Activated CD8-positive, alpha-beta T cell treated with anti-CD3 and anti-CD28 coated beads for 36 hours (primary cell): Measurements from ENCODE around the gene SLC7A11. TPM values are rescaled to one million over a fixed set of nuclear protein-coding genes. Genes with fewer than 3 reads are reported as not detected.
"Not testable (repeated sequence)": the region's sequence is repeated elsewhere in the genome, so short reads cannot be mapped to it uniquely, and the experiment has no call there.

Experiments
- ATAC-seq: fragments of 200-7000 bp; cut with Tn5 transposase; one replicate; pipeline ENCODE4 v1.10.0; 2021; ENCODE audit warnings: mild to moderate bottlenecking, moderate library complexity
- CTCF ChIA-PET: fragments of 350-600 bp; sonication (Branson Sonifier 250); formaldehyde crosslinking; loops from one replicate; lab custom pipeline; 2021; ENCODE audit warnings: antibody characterized with exemption; lab: Charles Lee
- POLR2A ChIA-PET: fragments of 350-600 bp; sonication (Branson Sonifier 250); formaldehyde crosslinking; loops from one replicate; lab custom pipeline; 2021; ENCODE audit warnings: antibody characterized with exemption; lab: Charles Lee
- DNase-seq: peaks from one replicate; pipeline ENCODE4 v3.0.0-alpha.2; 2020
- H3K27ac Mint-ChIP-seq: one replicate; pipeline ENCODE4 v1.8.0; 2021; ENCODE audit warnings: mild to moderate bottlenecking, mixed read lengths
- H3K27me3 Mint-ChIP-seq: one replicate; pipeline ENCODE4 v1.8.0; 2021; ENCODE audit warnings: mixed read lengths
- H3K36me3 Mint-ChIP-seq: one replicate; pipeline ENCODE4 v1.8.0; 2021; ENCODE audit warnings: low read depth, mixed read lengths
- H3K4me1 Mint-ChIP-seq: one replicate; pipeline ENCODE4 v1.8.0; 2021; ENCODE audit warnings: low read depth, mixed read lengths
- H3K4me3 Mint-ChIP-seq: one replicate; pipeline ENCODE4 v1.8.0; 2021; ENCODE audit warnings: mild to moderate bottlenecking, moderate library complexity, mixed read lengths
- H3K9me3 Mint-ChIP-seq: one replicate; pipeline ENCODE4 v1.8.0; 2021; ENCODE audit warnings: mixed read lengths
- CTCF ChIP-seq: fragments of 200-600 bp; IDR thresholded peaks from one replicate; pipeline ENCODE4 v1.8.0; 2022; ENCODE audit warnings: antibody characterized with exemption, mild to moderate bottlenecking
- intact Hi-C: fragments of 100-400 bp; cut with micrococcal nuclease; formaldehyde crosslinking; loops from one replicate; pipeline ENCODE4 v1.10.0; 2022
- total RNA-seq, 2 experiments: library from RNA; stranded (reverse); gene quantifications; one replicate each; pipeline ENCODE4 v1.2.3, GENCODE V29; 2021

Gene SLC7A11
- total RNA-seq, 2 experiments from 2014 or later, result 3.7 to 4.5 TPM

DNA sequence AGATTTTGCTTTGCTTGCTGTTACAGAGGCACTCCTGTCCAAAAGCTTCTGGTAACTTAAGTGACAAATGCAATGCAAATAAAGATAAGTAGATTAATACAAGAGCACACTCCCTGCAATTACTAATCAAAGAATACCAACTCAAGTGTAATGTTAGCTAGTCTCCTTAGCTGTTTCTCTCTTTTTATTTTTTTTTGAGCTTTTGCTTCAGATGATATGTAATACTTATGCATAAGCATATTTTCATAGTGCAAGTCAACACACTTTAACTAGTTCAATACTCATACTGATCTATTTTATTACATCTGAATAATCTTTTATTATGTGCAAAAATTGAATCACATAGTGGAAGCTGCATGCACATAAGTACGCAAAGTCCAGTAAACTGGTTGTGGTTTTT is 2.7 kb downstream of the SLC7A11 start:
- intact Hi-C loops, result no loop called here
- H3K4me3 Mint-ChIP-seq, result no peak overlapping the region
- no peak for ATAC-seq
- no peaks in the 10 kb centered on the region for H3K9me3 Mint-ChIP-seq
- TF ChIP-seq CTCF, result no peak
- ChIA-PET POLR2A (no interaction called here), CTCF (interaction anchor here (0.7 kb wide), 1 partner anchor 102 kb away, joined by 3 read pairs; no protein-coding TSS in a partner anchor)
- no peak for DNase-seq
- peaks cover 17% of the 10 kb centered on the region for H3K4me1 Mint-ChIP-seq
- H3K36me3 Mint-ChIP-seq, result peaks cover 2% of the 10 kb centered on the region
- H3K27me3 Mint-ChIP-seq, result no peaks in the 10 kb centered on the region
- H3K27ac Mint-ChIP-seq, result no peak overlapping the region

DNA sequence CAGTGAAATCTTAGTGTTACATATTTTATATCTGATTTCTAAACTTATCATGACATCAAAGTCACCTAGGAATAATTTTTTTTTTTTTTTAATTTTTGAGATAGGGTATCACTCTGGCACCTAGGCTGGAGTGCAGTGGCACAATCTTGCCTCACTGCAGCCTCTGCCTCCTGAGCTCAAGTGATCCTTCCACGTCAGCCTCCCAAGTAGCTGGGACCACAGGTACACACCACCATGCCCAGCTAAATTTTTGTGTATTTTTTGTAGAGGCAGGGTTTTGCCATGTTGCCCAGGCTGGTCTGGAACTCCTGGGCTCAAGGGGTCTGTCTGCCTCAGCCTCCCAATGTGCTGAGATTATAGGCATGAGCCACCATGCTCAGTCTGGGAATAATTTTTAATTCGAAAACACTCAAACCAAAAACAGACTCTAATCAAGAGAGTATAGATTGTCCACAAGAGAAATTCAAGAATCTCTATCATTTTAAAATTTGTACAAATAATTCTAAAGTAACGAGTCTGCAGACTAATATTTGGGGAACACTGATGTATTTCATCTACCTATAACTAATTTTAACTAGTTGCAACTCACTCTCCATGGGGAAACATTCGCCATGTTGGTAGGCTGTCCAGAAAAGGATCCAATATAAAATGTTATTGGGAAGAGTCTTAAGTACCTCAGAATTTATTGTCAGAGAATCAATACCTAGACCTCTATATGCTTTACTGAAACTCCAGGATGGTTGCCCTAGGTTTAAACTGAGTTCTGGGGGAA is 3.4 kb downstream of the SLC7A11 start:
- H3K4me3 Mint-ChIP-seq, result no peak overlapping the region
- no peak for DNase-seq
- no peak for ATAC-seq
- no peaks in the 10 kb centered on the region for H3K9me3 Mint-ChIP-seq
- peaks cover 17% of the 10 kb centered on the region for H3K4me1 Mint-ChIP-seq
- CTCF ChIA-PET, result no interaction called here
- intact Hi-C loops, result no loop called here
- POLR2A ChIA-PET, result no interaction called here
- no peak overlapping the region for H3K27ac Mint-ChIP-seq
- H3K36me3 Mint-ChIP-seq, result peaks cover 2% of the 10 kb centered on the region
- no peak for TF ChIP-seq CTCF
- H3K27me3 Mint-ChIP-seq, result no peaks in the 10 kb centered on the region

- CTCF ChIA-PET, H3K27ac Mint-ChIP-seq, H3K36me3 Mint-ChIP-seq, H3K4me3 Mint-ChIP-seq, intact Hi-C loops, H3K27me3 Mint-ChIP-seq, POLR2A ChIA-PET, ATAC-seq, DNase-seq, H3K9me3 Mint-ChIP-seq: not testable (repeated sequence)
- H3K4me1 Mint-ChIP-seq, result peaks cover 16% of the 10 kb centered on the region
Measured at GRCh38 chr4:138237132-138237531, 5.0 kb downstream of the SLC7A11 start.

GRCh38 chr4:138236037-138236436 is 6.1 kb downstream of the SLC7A11 start:
- TF ChIP-seq CTCF, result no peak
- DNase-seq (no peak), ATAC-seq (no peak)
- H3K27me3 Mint-ChIP-seq, result no peaks in the 10 kb centered on the region
- no peak overlapping the region for H3K4me3 Mint-ChIP-seq
- H3K9me3 Mint-ChIP-seq, result no peaks in the 10 kb centered on the region
- intact Hi-C loops, result no loop called here
- CTCF ChIA-PET, result interaction anchor here (0.6 kb wide), 1 partner anchor 723 kb away, joined by 4 read pairs; no protein-coding TSS in a partner anchor
- peaks cover 12% of the 10 kb centered on the region for H3K4me1 Mint-ChIP-seq
- no peak overlapping the region for H3K27ac Mint-ChIP-seq
- POLR2A ChIA-PET, result no interaction called here
- H3K36me3 Mint-ChIP-seq, result no peaks in the 10 kb centered on the region

DNA sequence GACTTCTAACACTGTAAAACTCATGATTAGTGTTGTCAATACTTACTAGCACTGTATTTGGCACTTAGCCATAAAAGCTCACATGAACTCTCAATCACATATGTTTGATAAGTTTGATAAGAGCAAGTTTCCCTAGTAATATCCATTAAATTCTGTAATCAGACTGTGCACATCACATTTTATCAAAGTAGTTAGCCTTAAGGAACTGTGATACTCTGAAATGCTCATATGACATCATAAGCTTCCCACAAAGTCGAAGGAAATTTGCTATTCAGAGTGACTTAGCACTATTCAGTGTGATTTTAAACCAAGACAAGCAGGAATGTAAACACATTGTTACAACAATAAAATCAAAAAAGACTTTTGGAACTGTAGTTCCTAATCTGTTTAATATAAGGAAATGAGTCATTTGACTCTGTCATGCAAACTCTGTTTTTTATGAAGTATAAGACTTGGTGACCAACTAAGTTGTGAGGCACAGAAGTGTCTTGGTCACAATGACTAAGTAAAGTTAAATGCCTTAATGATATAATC is 6.7 kb downstream of the SLC7A11 start:
- no peak overlapping the region for H3K27ac Mint-ChIP-seq
- H3K9me3 Mint-ChIP-seq, result no peaks in the 10 kb centered on the region
- no peak for TF ChIP-seq CTCF
- CTCF ChIA-PET, result no interaction called here
- POLR2A ChIA-PET, result no interaction called here
- intact Hi-C loops, result no loop called here
- peaks cover 9% of the 10 kb centered on the region for H3K4me1 Mint-ChIP-seq
- no peak overlapping the region for H3K4me3 Mint-ChIP-seq
- ATAC-seq (peak; percentile 66), DNase-seq (no peak)
- no peaks in the 10 kb centered on the region for H3K36me3 Mint-ChIP-seq
- no peaks in the 10 kb centered on the region for H3K27me3 Mint-ChIP-seq
